K562 (cell line): ENCODE data around the gene NPB. TPM values are rescaled to one million over a fixed set of nuclear protein-coding genes. Genes with fewer than 3 reads are reported as not detected.

ENCODE experiments used
- BACH1 ChIP-seq: fragments of 200-800 bp; sonication (Bioruptor generic); IDR thresholded peaks from 2 replicates; pipeline ENCODE4 v1.6.1; 2016; ENCODE audit warnings: missing genetic modification characterization, missing compliant biosample characterization
- FOXA3 ChIP-seq, 2 experiments: fragments of 450-650 bp in 1 of 2; sonication (generic) in 1 of 2; formaldehyde crosslinking; IDR thresholded peaks in 1 of 2; conservative IDR thresholded peaks in 1 of 2; 2 replicates each; pipeline versions ENCODE4 v1.4.0 to v1.8.0; 2020 to 2022; ENCODE audit warnings: mild to moderate bottlenecking in 2 of 2, missing genetic modification reagents in 1 of 2
- HDAC1 ChIP-seq, 2 experiments: fragments of 450-650 bp; IDR thresholded peaks; 2 replicates each; pipeline ENCODE4 v1.6.1; 2016 to 2017; ENCODE audit warnings: inconsistent platforms in 1 of 2, mild to moderate bottlenecking in 1 of 2, moderate library complexity in 1 of 2
- ID3 ChIP-seq, 2 experiments: fragments of 250-450 bp in 1 of 2; fragments of 450-650 bp in 1 of 2; sonication (Bioruptor Pico) in 1 of 2; IDR thresholded peaks; 2 replicates each; pipeline versions ENCODE4 v1.6.1 to v1.8.0; 2016 to 2021; ENCODE audit warnings: mild to moderate bottlenecking in 2 of 2, moderate library complexity in 2 of 2, missing compliant biosample characterization in 1 of 2, missing genetic modification characterization in 1 of 2
- NCOA4 ChIP-seq: fragments of 450-650 bp; IDR thresholded peaks from 2 replicates; pipeline ENCODE4 v1.6.1; 2018; ENCODE audit warnings: mild to moderate bottlenecking; ENCODE audit not compliant: partially characterized antibody
- POLR2AphosphoS5 ChIP-seq: IDR thresholded peaks from 2 replicates; pipeline ENCODE4 v1.6.1; 2011; ENCODE audit warnings: mild to moderate bottlenecking, low read depth, low read length, moderate library complexity; ENCODE audit not compliant: control insufficient read depth, insufficient read depth
- RNF2 ChIP-seq: sonication (generic); IDR thresholded peaks from 2 replicates; pipeline ENCODE4 v1.6.1; 2016
- SIN3B ChIP-seq: fragments of 450-650 bp; IDR thresholded peaks from 2 replicates; pipeline ENCODE4 v1.6.1; 2017; ENCODE audit warnings: low read depth, mild to moderate bottlenecking, moderate library complexity
- THRA ChIP-seq: fragments of 450-650 bp; IDR thresholded peaks from 2 replicates; pipeline ENCODE4 v1.6.1; 2017; ENCODE audit warnings: mild to moderate bottlenecking, moderate library complexity
- U2AF1 ChIP-seq: fragments of 200-400 bp; formaldehyde crosslinking; optimal IDR thresholded peaks from 2 replicates; pipeline ENCODE3; 2017; ENCODE audit warnings: mild to moderate bottlenecking, low read depth, low read length, moderate library complexity
- ZBTB11 ChIP-seq, 3 experiments: fragments of 200-800 bp in 1 of 3; fragments of 250-450 bp in 1 of 3; fragments of 450-650 bp in 1 of 3; sonication (Bioruptor Pico) in 1 of 3; sonication (Bioruptor generic) in 1 of 3; formaldehyde crosslinking in 1 of 3; IDR thresholded peaks; 2 replicates each; pipeline versions ENCODE4 v1.6.1 to v1.8.0; 2016 to 2022; ENCODE audit warnings: mild to moderate bottlenecking in 2 of 3, missing genetic modification characterization in 2 of 3, missing compliant biosample characterization in 1 of 3, moderate library complexity in 1 of 3
- ZNF512 ChIP-seq: IDR thresholded peaks from 2 replicates; pipeline ENCODE4 v1.6.1; 2016; ENCODE audit warnings: missing genetic modification characterization, missing compliant biosample characterization
- polyA plus RNA-seq, 8 experiments: library from polyadenylated mRNA; depleted of rRNA in 4 of 8; stranded (reverse) in 5 of 8; unstranded in 3 of 8; fragments of >200 nt; fragmentation: Nextera tagmentation in 2 of 8; fragmentation: Illumina TruSeq in 1 of 8; extraction: Ambion mirVana in 2 of 8; extraction: Trizol in 1 of 8; gene quantifications; 2 replicates each; pipeline versions ENCODE4 v1.2.1 to v1.2.3, GENCODE V29; 2011 to 2014; ENCODE audit warnings: inconsistent platforms in 1 of 8, missing spikeins in 1 of 8
- total RNA-seq, 7 experiments: library from RNA; depleted of rRNA in 6 of 7; stranded (reverse); fragments of >200 nt in 6 of 7; fragmentation: Illumina TruSeq in 2 of 7; extraction: Trizol in 2 of 7; gene quantifications; 2 replicates each; pipeline versions ENCODE4 v1.2.1 to v1.2.3, GENCODE V29; 2011 to 2021; ENCODE audit warnings: low replicate concordance in 1 of 7

NPB gene
- total and polyA plus RNA-seq, 9 of the 15 experiments (the other 6 are each of a cell fraction or from before 2014, with no cell fraction given), result 0.03 to 0.61 (median 0.14) TPM; not detected in 2

GRCh38 chr17:81859906-81860755 lies 41.9 kb upstream of the NPB start, which contains the start of gene P4HB (continued):
- TF ChIP-seq POLR2AphosphoS5, result peak; percentile 85
- TF ChIP-seq BACH1 (tag), result no peak
- TF ChIP-seq RNF2, result 0 out of 2 replicates have a peak, but pooled peaks have one; percentile 7
- peak; percentile 52 for TF ChIP-seq U2AF1
- no peak for TF ChIP-seq ID3 (CRISPR knock-in tag; IDR thresholded peaks at IDR 0.05)
- TF ChIP-seq ID3 (tag; IDR thresholded peaks at IDR 0.05), result peak; percentile 73; the same call in 1 of the 2 replicates
- no peak for TF ChIP-seq NCOA4
- TF ChIP-seq THRA, result no peak
- peak; percentile 74 for TF ChIP-seq SIN3B
- no peak for TF ChIP-seq ZBTB11 (CRISPR knock-in tag; IDR thresholded peaks at IDR 0.05)
- TF ChIP-seq FOXA3 (CRISPR knock-in tag; conservative IDR thresholded peaks at IDR 0.05 in 1 of 2, IDR thresholded peaks at IDR 0.05 in 1 of 2), result no peak
- no peak for TF ChIP-seq ZNF512 (tag)
- TF ChIP-seq HDAC1 (IDR thresholded peaks at IDR 0.05), result peak in 1 of 2 experiments; percentile 18; a peak in 1 of 4 replicates
